22Rv1 (cell line): ENCODE measurements around the gene PPIL4.

Experiments used
- H3K27ac ChIP-seq: fragments of 450-650 bp; 2 replicates; pipeline ENCODE4 v1.5.1; 2017
- CTCF ChIP-seq: fragments of 450-650 bp; IDR thresholded peaks from 2 replicates; pipeline ENCODE4 v1.5.1; 2017; ENCODE audit warnings: mild to moderate bottlenecking
- ZFX ChIP-seq: fragments of 450-650 bp; IDR thresholded peaks from 2 replicates; pipeline ENCODE4 v1.6.1; 2017; ENCODE audit warnings: antibody characterized with exemption, borderline replicate concordance

The PPIL4 gene

GRCh38 chr6:149559389-149559788 lies 13.5 kb upstream of the PPIL4 start:
- H3K27ac ChIP-seq = no peak overlapping the region
- TF ChIP-seq CTCF (no peak), ZFX (no peak)

- H3K27ac ChIP-seq = no peak overlapping the region
- no peak for TF ChIP-seq ZFX
- TF ChIP-seq CTCF = no peak
Observed at GRCh38 chr6:149558029-149558428, 12.2 kb upstream of the PPIL4 start.

GRCh38 chr6:149551920-149552319 lies 6.1 kb upstream of the PPIL4 start:
- TF ChIP-seq CTCF (no peak), ZFX (no peak)
- H3K27ac ChIP-seq = no peak overlapping the region

GRCh38 chr6:149545258-149545753 lies 537 bp downstream of the PPIL4 start:
- H3K27ac ChIP-seq = peak overlapping the region; percentile 97

GRCh38 chr6:149544646-149545257 lies 1.1 kb downstream of the PPIL4 start:
- TF ChIP-seq ZFX = no peak
- TF ChIP-seq CTCF = no peak
- peak overlapping the region; percentile 97 for H3K27ac ChIP-seq

More at GRCh38 chr6:149545258-149545753, 537 bp downstream of the PPIL4 start:
- TF ChIP-seq CTCF (peak; percentile 12; the same call in 1 of the 2 replicates), ZFX (no peak)

GRCh38 chr6:149541139-149541538 lies 4.7 kb downstream of the PPIL4 start:
- H3K27ac ChIP-seq = no peak overlapping the region
- TF ChIP-seq ZFX (no peak), CTCF (no peak)

GRCh38 chr6:149534742-149535141 lies 11.1 kb downstream of the PPIL4 start:
- TF ChIP-seq CTCF (no peak), ZFX (no peak)
- H3K27ac ChIP-seq = no peak overlapping the region
